Measurements from ENCODE around the gene PLEKHH2. TPM values are rescaled to one million over a fixed set of nuclear protein-coding genes. Genes with fewer than 3 reads are reported as not detected.

Gene PLEKHH2
- total and polyA plus RNA-seq, 2 of the 13 experiments (the other 11 are each of a cell fraction or from before 2014, with no cell fraction given) = 1.1 to 3.0 TPM

DNA sequence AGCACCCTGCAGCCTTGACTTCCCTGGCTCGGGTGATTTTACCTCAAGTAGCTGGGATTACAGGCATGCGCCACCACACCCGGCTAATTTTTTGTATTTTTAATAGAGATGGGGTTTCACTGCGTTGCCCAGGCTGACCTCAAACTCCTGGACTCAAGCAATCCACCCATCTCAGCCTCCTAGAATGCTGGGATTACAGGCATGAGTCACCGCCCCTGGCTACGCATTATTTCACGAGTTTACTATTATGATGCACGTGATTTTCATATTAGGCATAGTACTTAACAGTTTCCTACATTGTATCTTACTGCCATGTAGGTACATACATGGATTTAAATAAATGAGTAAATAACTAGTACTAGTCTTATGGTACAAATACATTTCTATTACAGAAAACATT, 141.2 kb downstream of the PLEKHH2 start (continued):
- TF ChIP-seq ZNF574 (CRISPR knock-in tag; IDR thresholded peaks at IDR 0.05) (no peak), ARNTL (CRISPR knock-in tag; IDR thresholded peaks at IDR 0.05) (no peak), SP1 (IDR thresholded peaks at IDR 0.05) (no peak), SP1 (CRISPR knock-in tag; IDR thresholded peaks at IDR 0.05) (no peak), SP5 (CRISPR knock-in tag; IDR thresholded peaks at IDR 0.05; ENCODE audit: borderline replicate concordance, low read depth) (no peak), POLR2AphosphoS2 (IDR thresholded peaks at IDR 0.05; ENCODE audit: low read depth, low read length) (no peak)

- no peak overlapping the region for H3K9ac ChIP-seq (ENCODE audit: insufficient read depth, low read depth, low read length)
- no peaks in the 10 kb centered on the region for H3K9me3 ChIP-seq (ENCODE audit: low read length)
- H3K27ac ChIP-seq (ENCODE audit: extremely low read length, insufficient read depth, low read length) = no peak overlapping the region
- no peaks in the 10 kb centered on the region for H3K79me2 ChIP-seq (ENCODE audit: insufficient read depth, low read length)
- no peaks in the 10 kb centered on the region for H4K20me1 ChIP-seq (ENCODE audit: insufficient read depth, low read length)
- no peak overlapping the region for H3K4me2 ChIP-seq (ENCODE audit: low read depth, low read length)
- H3K27me3 ChIP-seq (ENCODE audit: control insufficient read depth in 1 of 2, insufficient read depth in 2 of 2, low read length in 2 of 2) = no peaks in the 10 kb centered on the region
- ATAC-seq (no peak), DNase-seq (ENCODE audit: low spot score) (no peak), FAIRE-seq (no peak)
- TF ChIP-seq, protein P1, sequence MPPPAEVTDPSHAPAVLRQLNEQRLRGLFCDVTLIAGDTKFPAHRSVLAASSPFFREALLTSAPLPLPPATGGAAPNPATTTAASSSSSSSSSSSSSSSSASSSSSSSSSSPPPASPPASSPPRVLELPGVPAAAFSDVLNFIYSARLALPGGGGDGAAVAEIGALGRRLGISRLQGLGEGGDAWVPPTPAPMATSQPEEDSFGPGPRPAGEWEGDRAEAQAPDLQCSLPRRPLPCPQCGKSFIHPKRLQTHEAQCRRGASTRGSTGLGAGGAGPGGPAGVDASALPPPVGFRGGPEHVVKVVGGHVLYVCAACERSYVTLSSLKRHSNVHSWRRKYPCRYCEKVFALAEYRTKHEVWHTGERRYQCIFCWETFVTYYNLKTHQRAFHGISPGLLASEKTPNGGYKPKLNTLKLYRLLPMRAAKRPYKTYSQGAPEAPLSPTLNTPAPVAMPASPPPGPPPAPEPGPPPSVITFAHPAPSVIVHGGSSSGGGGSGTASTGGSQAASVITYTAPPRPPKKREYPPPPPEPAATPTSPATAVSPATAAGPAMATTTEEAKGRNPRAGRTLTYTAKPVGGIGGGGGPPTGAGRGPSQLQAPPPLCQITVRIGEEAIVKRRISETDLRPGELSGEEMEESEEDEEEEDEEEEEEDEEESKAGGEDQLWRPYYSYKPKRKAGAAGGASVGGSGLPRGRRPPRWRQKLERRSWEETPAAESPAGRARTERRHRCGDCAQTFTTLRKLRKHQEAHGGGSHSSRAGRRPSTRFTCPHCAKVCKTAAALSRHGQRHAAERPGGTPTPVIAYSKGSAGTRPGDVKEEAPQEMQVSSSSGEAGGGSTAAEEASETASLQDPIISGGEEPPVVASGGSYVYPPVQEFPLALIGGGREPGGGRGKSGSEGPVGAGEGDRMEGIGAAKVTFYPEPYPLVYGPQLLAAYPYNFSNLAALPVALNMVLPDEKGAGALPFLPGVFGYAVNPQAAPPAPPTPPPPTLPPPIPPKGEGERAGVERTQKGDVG (CRISPR knock-in tag; IDR thresholded peaks at IDR 0.05; ENCODE audit: borderline replicate concordance) = no peak
- no peak for TF ChIP-seq FOXO4 (CRISPR knock-in tag; conservative IDR thresholded peaks at IDR 0.05)
- TF ChIP-seq SPEN (CRISPR knock-in tag; IDR thresholded peaks at IDR 0.05; ENCODE audit: low read depth) = no peak
- TF ChIP-seq, protein P2, sequence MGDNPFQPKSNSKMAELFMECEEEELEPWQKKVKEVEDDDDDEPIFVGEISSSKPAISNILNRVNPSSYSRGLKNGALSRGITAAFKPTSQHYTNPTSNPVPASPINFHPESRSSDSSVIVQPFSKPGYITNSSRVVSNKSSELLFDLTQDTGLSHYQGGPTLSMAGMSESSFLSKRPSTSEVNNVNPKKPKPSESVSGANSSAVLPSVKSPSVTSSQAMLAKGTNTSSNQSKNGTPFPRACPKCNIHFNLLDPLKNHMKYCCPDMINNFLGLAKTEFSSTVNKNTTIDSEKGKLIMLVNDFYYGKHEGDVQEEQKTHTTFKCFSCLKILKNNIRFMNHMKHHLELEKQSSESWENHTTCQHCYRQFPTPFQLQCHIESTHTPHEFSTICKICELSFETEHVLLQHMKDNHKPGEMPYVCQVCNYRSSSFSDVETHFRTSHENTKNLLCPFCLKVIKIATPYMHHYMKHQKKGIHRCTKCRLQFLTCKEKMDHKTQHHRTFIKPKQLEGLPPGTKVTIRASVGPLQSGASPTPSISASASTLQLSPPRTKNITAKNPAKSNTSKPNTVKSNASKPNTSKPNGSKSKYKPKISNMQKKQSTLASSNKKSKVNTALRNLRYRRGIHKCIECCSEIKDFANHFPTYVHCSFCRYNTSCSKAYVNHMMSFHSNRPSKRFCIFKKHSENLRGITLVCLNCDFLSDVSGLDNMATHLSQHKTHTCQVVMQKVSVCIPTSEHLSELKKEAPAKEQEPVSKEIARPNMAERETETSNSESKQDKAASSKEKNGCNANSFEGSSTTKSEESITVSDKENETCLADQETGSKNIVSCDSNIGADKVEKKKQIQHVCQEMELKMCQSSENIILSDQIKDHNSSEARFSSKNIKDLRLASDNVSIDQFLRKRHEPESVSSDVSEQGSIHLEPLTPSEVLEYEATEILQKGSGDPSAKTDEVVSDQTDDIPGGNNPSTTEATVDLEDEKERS (CRISPR knock-in tag; IDR thresholded peaks at IDR 0.05) = no peak
- no peak for TF ChIP-seq ZNF20 (CRISPR knock-in tag; IDR thresholded peaks at IDR 0.05)
- TF ChIP-seq, protein P3, sequence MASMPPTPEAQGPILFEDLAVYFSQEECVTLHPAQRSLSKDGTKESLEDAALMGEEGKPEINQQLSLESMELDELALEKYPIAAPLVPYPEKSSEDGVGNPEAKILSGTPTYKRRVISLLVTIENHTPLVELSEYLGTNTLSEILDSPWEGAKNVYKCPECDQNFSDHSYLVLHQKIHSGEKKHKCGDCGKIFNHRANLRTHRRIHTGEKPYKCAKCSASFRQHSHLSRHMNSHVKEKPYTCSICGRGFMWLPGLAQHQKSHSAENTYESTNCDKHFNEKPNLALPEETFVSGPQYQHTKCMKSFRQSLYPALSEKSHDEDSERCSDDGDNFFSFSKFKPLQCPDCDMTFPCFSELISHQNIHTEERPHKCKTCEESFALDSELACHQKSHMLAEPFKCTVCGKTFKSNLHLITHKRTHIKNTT (CRISPR knock-in tag; IDR thresholded peaks at IDR 0.05) = no peak
- H3K4me1 ChIP-seq (ENCODE audit: insufficient read depth, low read length) = peaks cover 9% of the 10 kb centered on the region
- ChIA-PET POLR2A (no interaction called here), CTCF (ENCODE audit: low intra/inter-chr PET ratio, low total read pairs) (no interaction called here)
- intact Hi-C loops (cut with micrococcal nuclease; ENCODE audit: unreplicated experiment) (no loop called here), in situ Hi-C loops (cut with HindIII; ENCODE audit: extremely low pct_ligation_motif_present, low pct_unique_long_range_greater_than_20kb) (no loop called here)
- H2AFZ ChIP-seq (ENCODE audit: low read length) = no peak overlapping the region
- no peak overlapping the region for H3K4me3 ChIP-seq (replicated peaks in 1 of 3; ENCODE audit: insufficient read depth in 1 of 3, low read depth in 2 of 3, low read length in 3 of 3)
- no TSS peak for BruUV-seq (replicated peaks)
- peaks cover 0 to 2% of the 10 kb centered on the region in 2 experiments; a peak in 2 of 5 replicates for H3K36me3 ChIP-seq (replicated peaks in 1 of 2; ENCODE audit: control insufficient read depth in 1 of 2, insufficient read depth in 2 of 2, low read length in 2 of 2)
These were observed 150.8 kb downstream of the PLEKHH2 start for GRCh38 chr2:43787895-43788294.
